Panc1 (cell line): ENCODE results near the gene ANTXR1. TPM values are rescaled to one million over a fixed set of nuclear protein-coding genes. Genes with fewer than 3 reads are reported as not detected.

ENCODE experiments used
- ATAC-seq: fragments of 200-7000 bp; cut with Tn5 transposase; 2 replicates; pipeline ENCODE4 v1.9.1; 2020; ENCODE audit warnings: mild to moderate bottlenecking, moderate library complexity
- BruUV-seq: library from RNA; stranded (reverse); fragments of 400-500 nt; replicated peaks from 2 replicates; lab custom pipeline; 2021; lab: Mats Ljungman, UMichigan
- CTCF ChIA-PET: fragments of 300-600 bp; sonication (Branson Sonifier 250); formaldehyde crosslinking; loops from one replicate; lab custom pipeline; 2022; ENCODE audit warnings: antibody characterized with exemption; lab: Charles Lee
- POLR2A ChIA-PET: fragments of 300-600 bp; sonication (Branson Sonifier 250); formaldehyde crosslinking; loops from one replicate; lab custom pipeline; 2022; ENCODE audit warnings: antibody characterized with exemption; lab: Charles Lee
- DNase-seq: peaks from one replicate; pipeline ENCODE4 v3.0.0-alpha.2; 2010; ENCODE audit warnings: low read depth, low spot score
- H3K27ac ChIP-seq: 2 replicates; pipeline ENCODE4 v1.5.1; 2011; ENCODE audit warnings: mild to moderate bottlenecking, low read length, inconsistent platforms
- H3K27me3 ChIP-seq: fragments of 200-500 bp; sonication (Bioruptor generic); 2 replicates; pipeline ENCODE4 v1.6.0; 2014; ENCODE audit warnings: low read length, inconsistent platforms; ENCODE audit not compliant: control insufficient read depth, insufficient read depth
- H3K36me3 ChIP-seq: fragments of 200-500 bp; sonication (Bioruptor generic); 2 replicates; pipeline ENCODE4 v1.5.1; 2014; ENCODE audit warnings: inconsistent platforms, mild to moderate bottlenecking, low read length, moderate library complexity; ENCODE audit not compliant: control insufficient read depth, insufficient read depth
- H3K4me1 ChIP-seq: 2 replicates; pipeline ENCODE4 v1.5.1; 2011; ENCODE audit warnings: inconsistent platforms, mild to moderate bottlenecking, low read length, moderate library complexity; ENCODE audit not compliant: control insufficient read depth, insufficient read depth
- H3K4me3 ChIP-seq, 2 experiments: 2 replicates each; pipeline ENCODE4 v1.5.1; 2011 to 2012; ENCODE audit warnings: low read depth in 2 of 2, low read length in 2 of 2, mild to moderate bottlenecking in 2 of 2, inconsistent platforms in 1 of 2, moderate library complexity in 1 of 2
- H3K9me3 ChIP-seq: fragments of 200-500 bp; sonication (Bioruptor generic); 2 replicates; pipeline ENCODE4 v1.5.1; 2014; ENCODE audit warnings: low read depth, mild to moderate bottlenecking, inconsistent platforms, low read length, moderate library complexity; ENCODE audit not compliant: control insufficient read depth, insufficient read depth
- CTCF ChIP-seq: fragments of 450-650 bp; IDR thresholded peaks from 2 replicates; pipeline ENCODE4 v1.5.1; 2017; ENCODE audit warnings: mild to moderate bottlenecking
- POLR2AphosphoS5 ChIP-seq: IDR thresholded peaks from 2 replicates; pipeline ENCODE4 v1.6.1; 2012; ENCODE audit warnings: mild to moderate bottlenecking, low read depth, low read length, moderate library complexity
- SIN3A ChIP-seq: IDR thresholded peaks from 2 replicates; pipeline ENCODE4 v1.6.1; 2012; ENCODE audit warnings: low read depth, mild to moderate bottlenecking, low read length, moderate library complexity, borderline replicate concordance; ENCODE audit not compliant: insufficient read depth
- TCF7L2 ChIP-seq: IDR thresholded peaks from 2 replicates; pipeline ENCODE4 v1.6.1; 2011; ENCODE audit warnings: mild to moderate bottlenecking, low read depth, low read length, inconsistent platforms
- in situ Hi-C: cut with HindIII; loops from 2 replicates; pipeline ENCODE4 v1.10.0; 2016; ENCODE audit warnings: low sequenced_read_pairs, low pct_unique_long_range_greater_than_20kb
- intact Hi-C: fragments of 100-400 bp; cut with micrococcal nuclease; formaldehyde crosslinking; loops from one replicate; pipeline ENCODE4 v1.10.0; 2022; ENCODE audit not compliant: unreplicated experiment
- total RNA-seq: library from RNA; stranded (reverse); gene quantifications from one replicate; pipeline ENCODE4 v1.2.1, GENCODE V29; 2021; ENCODE audit not compliant: unreplicated experiment
- TF ChIP-seq, protein P1 (sequence below), 2 experiments: IDR thresholded peaks; 2 replicates each; pipeline ENCODE4 v1.6.1; 2011 to 2012; ENCODE audit warnings: low read depth in 2 of 2, control low read depth in 1 of 2, low read length in 1 of 2, mild to moderate bottlenecking in 1 of 2, moderate library complexity in 1 of 2; ENCODE audit not compliant: insufficient read depth in 1 of 2

ANTXR1 gene
- total RNA-seq, 1 experiment from 2014 or later: 132 TPM

- BruUV-seq: no TSS peak
- CTCF ChIA-PET: no interaction called here
- Histone ChIP-seq H3K27me3 (no peaks in the 10 kb centered on the region), H3K27ac (no peak overlapping the region), H3K4me1 (peaks cover 8% of the 10 kb centered on the region), H3K36me3 (no peaks in the 10 kb centered on the region), H3K4me3 (no peak overlapping the region), H3K9me3 (no peaks in the 10 kb centered on the region)
- in situ Hi-C loops: no loop called here
- intact Hi-C loops: no loop called here
- no peak for DNase-seq
- POLR2A ChIA-PET: no interaction called here
- ATAC-seq: no peak
- no peak for TF ChIP-seq POLR2AphosphoS5
- TF ChIP-seq, protein P1, sequence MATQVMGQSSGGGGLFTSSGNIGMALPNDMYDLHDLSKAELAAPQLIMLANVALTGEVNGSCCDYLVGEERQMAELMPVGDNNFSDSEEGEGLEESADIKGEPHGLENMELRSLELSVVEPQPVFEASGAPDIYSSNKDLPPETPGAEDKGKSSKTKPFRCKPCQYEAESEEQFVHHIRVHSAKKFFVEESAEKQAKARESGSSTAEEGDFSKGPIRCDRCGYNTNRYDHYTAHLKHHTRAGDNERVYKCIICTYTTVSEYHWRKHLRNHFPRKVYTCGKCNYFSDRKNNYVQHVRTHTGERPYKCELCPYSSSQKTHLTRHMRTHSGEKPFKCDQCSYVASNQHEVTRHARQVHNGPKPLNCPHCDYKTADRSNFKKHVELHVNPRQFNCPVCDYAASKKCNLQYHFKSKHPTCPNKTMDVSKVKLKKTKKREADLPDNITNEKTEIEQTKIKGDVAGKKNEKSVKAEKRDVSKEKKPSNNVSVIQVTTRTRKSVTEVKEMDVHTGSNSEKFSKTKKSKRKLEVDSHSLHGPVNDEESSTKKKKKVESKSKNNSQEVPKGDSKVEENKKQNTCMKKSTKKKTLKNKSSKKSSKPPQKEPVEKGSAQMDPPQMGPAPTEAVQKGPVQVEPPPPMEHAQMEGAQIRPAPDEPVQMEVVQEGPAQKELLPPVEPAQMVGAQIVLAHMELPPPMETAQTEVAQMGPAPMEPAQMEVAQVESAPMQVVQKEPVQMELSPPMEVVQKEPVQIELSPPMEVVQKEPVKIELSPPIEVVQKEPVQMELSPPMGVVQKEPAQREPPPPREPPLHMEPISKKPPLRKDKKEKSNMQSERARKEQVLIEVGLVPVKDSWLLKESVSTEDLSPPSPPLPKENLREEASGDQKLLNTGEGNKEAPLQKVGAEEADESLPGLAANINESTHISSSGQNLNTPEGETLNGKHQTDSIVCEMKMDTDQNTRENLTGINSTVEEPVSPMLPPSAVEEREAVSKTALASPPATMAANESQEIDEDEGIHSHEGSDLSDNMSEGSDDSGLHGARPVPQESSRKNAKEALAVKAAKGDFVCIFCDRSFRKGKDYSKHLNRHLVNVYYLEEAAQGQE (IDR thresholded peaks at IDR 0.05; ENCODE audit: insufficient read depth in 1 of 2, low read depth in 2 of 2, low read length in 1 of 2): no peak
- no peak for TF ChIP-seq CTCF
- TF ChIP-seq SIN3A: no peak
- TF ChIP-seq TCF7L2: no peak
Measured at GRCh38 chr2:69050802-69051201, 37.8 kb downstream of the ANTXR1 start.

- no peaks in the 10 kb centered on the region for H3K27me3 ChIP-seq
- H3K4me3 ChIP-seq: no peak overlapping the region
- ATAC-seq: no peak
- intact Hi-C loops (no loop called here), in situ Hi-C loops (no loop called here)
- BruUV-seq: no TSS peak
- no peaks in the 10 kb centered on the region for H3K4me1 ChIP-seq
- no peak overlapping the region for H3K27ac ChIP-seq
- H3K9me3 ChIP-seq: no peaks in the 10 kb centered on the region
- TF ChIP-seq CTCF (no peak), POLR2AphosphoS5 (no peak), SIN3A (no peak), TCF7L2 (no peak)
- TF ChIP-seq, protein P1 (IDR thresholded peaks at IDR 0.05; ENCODE audit: insufficient read depth in 1 of 2, low read depth in 2 of 2, low read length in 1 of 2): no peak
- no peaks in the 10 kb centered on the region for H3K36me3 ChIP-seq
- POLR2A ChIA-PET: no interaction called here
- DNase-seq: no peak
- CTCF ChIA-PET: no interaction called here
Measured at GRCh38 chr2:69053416-69053965, 40.5 kb downstream of the ANTXR1 start.
